DMS53 treated with DMSO at 0.1 percent for 48 hours (cell line): ENCODE data around the gene TGFBR3L.
"Not testable (repeated sequence)": the region's sequence is repeated elsewhere in the genome, so short reads cannot be mapped to it uniquely, and the experiment has no call there.

Experiments
- DNase-seq: peaks from one replicate; lab custom pipeline; 2025; ENCODE audit not compliant: unreplicated experiment; lab: John Stamatoyannopoulos, UW

The TGFBR3L gene

DNA sequence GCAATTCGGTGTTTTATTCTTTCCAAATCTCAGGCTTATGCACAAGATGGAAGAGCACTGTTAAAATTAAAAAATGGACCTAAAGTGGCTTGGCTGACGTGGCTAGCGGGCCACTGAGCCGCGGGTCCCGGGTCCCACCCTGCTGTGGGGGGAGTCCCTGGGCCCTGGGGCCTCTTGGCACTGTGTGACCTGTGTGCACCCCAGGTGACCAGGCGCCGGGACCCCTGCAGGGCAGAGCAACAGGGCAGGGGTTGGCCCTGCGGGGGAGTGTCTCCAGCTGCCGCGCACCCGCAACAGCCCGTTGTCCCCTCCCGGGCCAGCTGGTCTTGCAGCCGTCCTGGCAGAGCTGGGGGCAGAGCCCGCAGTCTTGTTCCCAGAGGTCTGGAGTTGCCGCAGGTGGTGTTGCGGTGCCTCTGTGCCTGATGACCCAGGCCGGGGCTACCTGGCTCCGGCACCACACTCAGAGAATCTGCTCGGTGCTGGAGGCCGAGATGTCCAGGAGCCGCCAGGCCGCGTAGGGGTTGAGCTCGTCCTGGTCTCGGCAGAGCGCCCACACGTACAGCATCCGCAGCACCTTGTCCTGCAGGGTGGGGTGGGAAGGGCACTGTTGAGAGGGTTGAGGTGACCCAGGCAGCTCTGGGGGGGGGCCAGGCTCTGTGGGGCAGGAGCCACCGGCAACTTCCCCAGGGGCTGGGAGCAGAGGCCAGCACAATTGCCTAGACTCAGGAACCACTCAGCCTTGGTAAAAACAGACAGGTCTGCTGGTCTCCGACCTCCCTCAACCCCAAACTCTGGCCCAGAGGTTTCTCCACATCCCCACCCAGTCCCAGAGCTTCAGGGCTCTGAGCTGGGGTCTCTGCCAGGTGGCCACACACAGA is 12.3 kb downstream of the TGFBR3L start:
- peak; percentile 6 for DNase-seq

DNA sequence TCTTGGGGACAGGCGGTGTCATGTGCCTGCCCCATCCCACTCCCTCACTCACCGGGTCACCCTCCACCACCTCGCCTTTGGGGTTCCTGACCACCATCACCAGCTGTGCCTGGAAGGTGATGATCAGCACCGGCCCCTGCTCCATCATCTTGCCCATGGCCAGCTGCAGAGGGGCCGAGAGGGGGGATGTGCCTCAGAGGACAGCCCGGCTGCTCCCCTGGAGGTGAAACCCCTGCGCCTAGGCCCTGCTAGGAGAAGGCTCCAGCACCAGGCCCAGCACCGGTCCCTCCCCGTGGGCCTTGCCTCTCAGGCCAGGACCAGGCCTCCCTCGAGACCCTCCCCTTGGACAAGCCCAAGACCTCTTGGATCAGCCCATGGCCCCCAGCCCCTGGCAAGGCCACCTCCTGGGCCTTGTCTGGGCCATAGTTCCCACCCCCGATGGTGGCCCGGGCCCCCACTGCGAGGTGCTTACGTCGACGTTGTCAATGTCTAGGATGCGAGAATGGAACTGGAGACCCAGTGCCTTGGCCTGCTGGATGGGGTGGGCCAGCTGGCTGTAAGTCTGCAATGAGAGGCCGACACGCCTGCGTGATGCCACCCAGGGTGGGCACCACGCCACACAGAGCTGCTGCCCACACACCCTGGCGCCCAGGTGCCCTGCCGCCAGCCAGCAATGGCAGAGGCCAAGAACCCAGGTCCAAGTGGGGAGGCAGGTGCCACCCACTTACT is 13.1 kb downstream of the TGFBR3L start:
- DNase-seq: no peak

DNA sequence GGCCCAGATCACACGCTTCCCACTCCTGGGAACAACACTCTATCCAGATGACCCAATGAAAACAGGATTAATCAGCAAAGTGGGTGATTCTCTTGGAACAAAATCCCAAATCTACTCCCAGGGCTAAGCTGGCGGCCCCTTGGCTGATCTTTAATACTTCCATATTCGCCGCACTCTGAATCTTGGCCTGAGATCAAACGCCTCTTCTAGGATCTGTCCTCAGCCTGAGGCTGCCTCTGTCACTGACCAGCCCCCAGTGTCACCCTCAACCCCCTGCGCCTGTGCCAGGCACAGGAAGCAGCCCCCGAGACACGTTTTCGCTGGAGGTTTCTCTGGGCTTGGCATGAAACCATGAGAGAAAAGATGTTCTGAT is 13.7 kb downstream of the TGFBR3L start:
- DNase-seq: no peak

DNA sequence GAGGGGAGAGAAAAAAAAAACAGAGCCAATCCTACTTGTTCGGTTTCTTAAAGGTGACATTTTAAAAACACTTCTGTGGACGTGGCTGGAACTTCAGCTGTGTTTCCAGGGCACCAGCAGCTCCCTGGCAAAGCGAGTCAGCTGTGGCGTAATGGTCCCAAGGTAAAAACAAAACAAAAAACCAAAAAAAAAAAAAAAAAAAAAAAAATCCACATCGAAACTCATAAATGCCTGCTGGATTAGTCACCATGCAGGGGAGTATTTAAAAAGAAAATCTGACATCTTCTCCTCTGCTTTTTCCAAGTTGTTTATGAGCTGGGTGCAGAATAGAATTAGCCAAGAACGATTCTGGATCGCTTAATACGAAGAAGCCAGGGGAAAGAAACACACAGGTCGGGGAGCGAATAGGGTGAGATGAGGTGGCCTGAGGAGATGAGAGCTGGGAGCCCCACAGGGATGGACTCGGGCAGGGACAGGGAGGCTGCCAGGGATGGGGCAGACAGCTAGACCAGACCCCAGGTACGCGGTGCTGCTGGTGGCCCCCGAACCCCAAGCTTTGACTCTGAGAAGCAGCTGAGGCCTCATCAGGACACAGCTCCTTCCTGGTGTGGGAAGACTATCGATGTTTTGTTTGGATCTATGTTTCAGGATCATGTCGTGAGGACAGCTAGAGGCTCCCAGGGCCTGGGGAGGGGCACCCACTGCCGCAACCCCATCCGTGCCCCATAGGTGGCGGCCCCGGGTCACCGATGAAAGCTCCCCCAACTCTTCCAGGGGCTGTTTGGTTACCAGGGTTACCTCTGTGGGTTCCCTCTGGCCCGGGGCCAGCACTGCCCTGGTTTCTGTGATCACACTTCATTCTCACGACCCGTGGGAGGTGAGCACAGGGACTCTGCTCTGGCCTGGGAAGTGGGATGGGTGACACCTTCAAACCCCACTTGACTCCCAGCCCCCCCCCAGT is 14.4 kb downstream of the TGFBR3L start:
- no peak for DNase-seq

DNA sequence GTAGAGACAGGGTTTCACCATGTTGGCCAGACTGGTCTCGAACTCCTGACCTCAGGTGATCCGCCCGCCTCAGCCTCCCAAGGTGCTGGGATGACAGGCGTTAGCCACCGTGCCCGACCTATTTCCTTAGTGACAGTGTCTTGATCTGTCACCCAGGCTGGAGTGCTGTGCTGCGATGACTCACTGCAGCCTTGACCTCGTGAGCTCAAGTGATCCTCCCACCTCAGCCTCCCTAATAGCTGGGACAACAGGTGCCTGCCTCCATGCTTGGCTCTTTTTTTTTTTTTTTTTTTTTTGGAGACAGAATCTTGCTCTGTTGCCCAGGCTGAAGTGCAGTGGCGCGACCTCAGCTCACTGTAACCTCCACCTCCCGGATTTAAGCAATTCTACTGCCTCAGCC is 15.4 kb downstream of the TGFBR3L start:
- not testable (repeated sequence) for DNase-seq

DNA sequence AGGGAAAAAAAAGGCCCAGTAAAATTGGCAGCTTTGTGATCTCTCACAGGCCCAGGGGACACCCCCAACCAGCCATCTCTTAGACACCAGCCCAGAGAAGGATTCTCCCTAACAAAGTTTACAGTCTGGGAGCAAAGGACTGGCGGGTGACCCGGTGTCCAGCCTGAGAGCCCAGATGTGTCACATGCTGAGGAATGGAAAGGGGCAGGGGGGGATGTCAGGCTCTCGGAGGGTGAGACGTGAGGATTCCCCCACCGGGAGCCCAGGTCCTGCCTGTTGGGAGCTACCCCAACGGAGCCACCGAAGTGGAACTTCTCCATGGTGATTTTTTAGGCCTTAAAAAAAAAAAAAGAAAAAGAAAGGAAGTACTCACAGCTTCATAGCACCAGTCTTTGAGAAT is 16.1 kb downstream of the TGFBR3L start:
- DNase-seq: no peak

DNA sequence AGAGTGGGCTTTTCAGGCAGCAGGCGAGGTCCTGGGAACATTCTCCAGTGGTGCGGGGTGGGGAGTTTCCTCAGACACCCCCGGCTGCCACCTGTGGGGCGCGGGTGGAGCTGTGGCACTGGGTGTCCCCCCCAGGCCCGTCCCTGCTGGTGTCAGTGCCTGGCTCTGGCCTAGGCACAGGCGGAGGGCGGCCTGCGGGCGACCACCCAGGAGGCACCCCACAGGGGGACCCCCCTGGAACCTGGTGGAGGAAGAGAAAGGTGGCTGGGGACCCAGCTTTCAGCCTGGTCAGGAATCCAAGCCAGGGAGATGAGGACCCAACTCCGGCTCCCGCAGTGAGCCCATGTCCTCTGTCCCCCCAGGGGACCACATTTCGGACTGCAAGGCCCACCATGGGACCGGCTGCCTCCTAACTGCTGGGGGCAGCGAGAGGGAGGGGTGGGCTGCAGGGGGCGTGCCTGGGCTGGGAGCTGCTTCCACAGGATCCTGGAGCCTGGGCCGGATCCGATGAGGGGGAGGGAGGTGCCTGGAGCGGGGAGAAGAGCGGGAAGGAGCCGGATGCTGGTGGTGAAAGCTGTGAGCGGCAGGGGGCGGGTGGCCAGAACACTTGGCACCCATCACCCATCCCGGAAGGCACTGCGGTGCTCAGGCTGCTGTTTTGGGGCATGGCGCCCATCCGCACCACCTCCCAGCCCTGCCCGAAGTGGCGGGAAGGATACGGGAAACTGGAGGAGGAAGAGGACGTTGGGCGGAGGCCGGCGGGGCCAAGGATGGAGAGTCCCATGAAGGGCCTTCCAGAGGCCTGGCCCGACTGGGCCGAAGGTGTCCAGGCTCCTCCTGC is 16.8 kb downstream of the TGFBR3L start:
- no peak for DNase-seq

DNA sequence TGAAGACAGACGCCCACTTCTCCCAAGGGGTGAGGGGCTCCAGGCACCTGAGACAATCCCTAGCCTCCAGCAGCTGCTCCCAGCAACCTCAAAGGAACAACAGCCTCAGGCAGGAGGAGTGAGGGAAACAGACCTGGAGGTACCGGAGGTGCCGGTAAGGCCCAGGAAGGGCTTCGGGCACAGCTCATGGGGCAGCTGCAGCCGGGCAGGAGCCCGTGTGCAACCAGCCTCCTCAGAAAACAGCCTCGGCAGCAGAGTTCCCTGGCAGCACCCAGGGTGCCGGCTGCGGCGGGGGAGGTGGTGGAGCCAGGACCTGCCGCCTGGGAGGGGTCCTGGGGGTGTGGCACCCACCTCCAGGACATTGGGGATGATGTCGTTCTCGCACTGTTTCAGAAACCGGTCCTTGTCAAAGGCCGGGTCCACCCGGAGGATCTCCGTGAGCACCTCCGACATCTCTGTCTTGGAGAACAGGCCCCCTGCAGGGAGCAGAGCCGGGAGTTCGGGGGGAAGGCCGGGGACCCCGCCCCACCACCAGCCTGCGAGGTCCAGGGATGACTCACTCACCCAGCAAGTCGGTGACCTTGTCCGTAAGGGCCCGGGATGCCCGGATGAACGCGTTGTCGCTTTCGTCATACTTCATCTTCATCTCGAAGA is 17.8 kb downstream of the TGFBR3L start:
- no peak for DNase-seq

DNA sequence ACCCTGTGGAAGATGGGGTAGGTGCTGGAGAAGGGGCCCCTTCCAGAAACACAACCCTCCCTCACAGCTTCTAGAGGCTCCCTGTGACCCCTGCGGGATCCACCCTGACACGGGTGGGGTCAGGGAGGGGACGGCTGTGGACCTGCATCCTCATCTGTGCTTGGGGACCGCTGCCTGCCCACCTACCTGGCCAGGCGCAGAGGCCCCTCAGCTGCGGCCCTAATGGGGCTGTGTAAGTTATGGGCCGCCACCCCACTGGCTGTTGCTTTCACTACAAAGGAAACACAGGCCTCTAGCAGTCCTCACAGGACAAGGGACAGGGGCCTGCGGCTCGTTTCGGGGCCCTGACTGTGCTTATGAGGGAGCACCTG is 18.3 kb downstream of the TGFBR3L start:
- DNase-seq: no peak

DNA sequence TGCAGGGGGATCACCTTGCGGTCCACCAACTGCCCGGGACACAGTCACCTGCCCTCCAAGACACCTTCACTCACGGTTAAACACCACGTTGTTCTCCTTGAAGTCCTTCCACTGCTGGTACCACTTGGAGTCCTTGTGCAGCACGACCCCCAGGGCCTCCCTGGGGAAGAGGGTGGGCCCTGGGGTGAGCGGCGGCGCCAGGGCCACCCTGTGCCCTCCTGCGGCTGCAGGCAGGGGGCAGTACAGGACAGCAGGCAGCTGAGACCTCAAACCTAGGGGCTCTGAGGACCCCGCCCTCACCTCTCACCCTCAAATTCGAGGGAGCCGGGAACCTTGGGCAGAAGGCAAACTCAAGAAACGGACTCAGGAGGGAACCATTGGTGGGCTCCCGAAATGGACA is 18.8 kb downstream of the TGFBR3L start:
- no peak for DNase-seq

DNA sequence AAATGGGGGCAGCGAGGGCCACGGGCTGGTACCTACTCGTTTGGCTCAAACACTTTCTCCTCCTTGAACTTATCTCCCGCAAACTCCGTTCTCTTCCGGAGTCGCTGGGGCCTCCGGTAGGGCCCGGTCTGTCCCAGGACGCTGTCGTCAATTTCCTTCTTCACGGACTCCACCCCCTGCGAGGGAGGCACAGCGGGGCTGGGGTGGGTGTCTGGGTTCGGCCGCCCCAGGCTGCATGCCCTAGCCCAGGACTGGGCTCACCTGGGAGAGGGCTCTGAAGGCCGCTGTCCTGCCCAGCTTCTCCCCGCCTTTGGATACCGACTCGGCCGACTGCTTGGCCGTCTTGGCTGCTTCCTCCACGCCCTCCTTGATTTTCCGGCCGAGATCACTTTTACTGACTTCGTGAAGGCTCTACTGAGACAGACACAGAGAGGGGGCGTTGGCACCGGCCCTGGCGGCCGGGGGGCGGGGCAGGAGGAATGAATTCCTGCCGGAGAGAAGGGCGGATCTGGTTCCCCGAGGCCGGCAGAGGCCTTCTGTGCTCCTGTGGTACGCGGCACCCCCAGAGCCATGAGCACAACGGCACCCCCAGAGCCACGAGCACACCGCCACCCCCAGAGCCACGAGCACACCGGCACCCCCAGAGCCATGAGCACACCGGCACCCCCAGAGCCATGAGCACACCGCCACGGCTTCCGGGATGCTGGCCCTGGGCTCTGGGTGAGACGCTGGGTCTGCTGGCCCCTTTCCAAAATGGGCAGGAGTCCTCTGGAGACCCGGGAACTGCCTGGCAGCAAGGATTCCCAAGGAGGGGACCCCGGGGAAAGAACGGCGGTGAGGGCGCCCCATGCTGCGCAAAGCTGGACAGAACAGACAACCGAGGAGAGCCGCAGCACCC is 19.4 kb downstream of the TGFBR3L start:
- DNase-seq: no peak

DNA sequence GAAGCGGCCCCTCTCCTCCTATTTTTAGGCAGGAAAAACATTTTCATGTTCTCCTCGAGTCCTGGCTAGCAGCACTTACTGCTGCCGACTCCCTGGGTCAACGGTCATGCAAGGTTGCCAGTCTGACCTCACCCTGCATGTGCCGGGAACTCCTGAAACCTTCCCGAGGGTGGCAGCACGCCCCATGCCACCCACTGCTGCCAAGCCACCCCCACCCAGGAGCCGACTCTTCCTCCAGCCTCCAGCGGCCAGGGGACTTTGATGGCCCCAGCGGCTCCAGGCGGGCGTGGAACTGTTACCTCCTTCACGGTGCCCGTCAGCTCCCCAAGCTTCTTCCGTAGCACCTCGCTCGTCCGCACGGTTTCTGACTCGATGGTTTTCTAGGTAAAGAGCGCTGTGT is 20.1 kb downstream of the TGFBR3L start:
- DNase-seq: no peak

DNA sequence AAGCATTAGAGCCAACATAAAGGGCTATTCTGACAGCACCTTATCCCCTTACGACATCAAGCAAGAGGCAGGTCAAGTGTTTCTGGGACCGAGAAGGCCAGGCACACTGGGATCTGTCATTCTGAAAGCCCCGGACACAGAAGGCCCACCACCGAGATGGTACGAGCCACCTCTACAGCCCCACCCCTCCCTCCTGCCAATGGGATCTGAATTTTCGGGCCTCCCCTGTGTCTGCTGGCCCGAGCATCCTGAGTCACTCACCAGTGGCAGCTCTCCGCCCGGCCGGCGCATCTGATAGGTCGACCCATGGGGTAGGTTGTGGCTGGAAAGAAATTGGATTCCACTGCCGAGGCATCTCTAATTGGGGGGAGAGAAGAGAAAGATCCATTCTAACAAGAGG is 26.2 kb downstream of the TGFBR3L start:
- DNase-seq: no peak

DNA sequence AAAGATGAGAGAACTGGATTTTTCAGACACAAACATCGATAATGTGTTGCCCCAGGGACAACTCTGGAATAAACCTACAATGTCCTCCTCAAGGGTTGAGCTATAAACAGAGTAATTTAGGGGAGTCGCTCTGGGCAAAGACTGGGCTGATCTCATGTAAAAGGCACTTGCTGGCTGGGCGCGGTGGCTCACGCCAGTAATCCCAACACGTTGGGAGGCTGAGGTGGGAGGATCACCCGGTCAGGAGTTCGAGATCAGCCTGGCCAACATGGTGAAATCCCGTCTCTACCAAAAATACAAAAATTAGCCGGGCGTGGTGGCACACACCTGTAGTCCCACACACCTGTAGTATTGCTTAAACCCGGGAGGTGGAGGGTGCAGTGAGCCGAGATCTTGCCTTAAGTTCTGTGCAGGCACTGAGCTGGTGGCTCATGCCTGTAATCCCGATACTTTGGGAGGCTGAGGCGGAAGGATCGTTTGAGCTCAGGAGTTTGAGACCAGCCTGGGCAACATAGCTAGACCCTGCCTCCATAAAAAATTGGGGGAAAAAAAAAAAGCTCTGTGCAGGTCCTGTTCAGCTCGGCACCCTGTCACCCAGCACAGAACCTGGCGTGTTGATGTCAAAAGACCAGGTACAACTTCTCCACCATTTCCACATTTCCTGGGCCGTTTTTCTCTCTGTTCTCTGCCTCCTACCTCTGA is 27.4 kb downstream of the TGFBR3L start:
- DNase-seq: no peak

DNA sequence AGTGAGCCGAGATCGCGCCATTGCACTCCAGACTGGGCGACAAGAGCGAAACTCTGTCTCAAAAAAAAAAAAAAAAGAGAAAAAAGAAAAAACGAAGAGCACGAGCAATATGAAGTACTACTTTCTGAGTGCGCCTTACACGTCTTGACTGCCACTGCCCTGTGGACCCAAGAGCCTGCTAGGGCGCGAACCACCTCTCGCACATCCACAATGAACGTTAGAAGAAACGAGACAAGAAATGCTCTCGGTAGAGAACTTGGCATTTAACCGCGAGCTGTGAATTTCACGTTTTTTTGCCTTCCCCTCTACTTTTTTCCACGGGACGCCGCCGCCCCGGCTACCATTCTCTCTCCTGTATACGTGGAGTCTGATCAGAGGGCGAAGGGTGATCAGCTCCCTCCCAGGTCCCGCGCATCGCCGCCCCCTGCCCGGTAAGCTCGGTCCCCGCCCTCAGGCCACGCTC is 28.4 kb downstream of the TGFBR3L start:
- DNase-seq: no peak

DNA sequence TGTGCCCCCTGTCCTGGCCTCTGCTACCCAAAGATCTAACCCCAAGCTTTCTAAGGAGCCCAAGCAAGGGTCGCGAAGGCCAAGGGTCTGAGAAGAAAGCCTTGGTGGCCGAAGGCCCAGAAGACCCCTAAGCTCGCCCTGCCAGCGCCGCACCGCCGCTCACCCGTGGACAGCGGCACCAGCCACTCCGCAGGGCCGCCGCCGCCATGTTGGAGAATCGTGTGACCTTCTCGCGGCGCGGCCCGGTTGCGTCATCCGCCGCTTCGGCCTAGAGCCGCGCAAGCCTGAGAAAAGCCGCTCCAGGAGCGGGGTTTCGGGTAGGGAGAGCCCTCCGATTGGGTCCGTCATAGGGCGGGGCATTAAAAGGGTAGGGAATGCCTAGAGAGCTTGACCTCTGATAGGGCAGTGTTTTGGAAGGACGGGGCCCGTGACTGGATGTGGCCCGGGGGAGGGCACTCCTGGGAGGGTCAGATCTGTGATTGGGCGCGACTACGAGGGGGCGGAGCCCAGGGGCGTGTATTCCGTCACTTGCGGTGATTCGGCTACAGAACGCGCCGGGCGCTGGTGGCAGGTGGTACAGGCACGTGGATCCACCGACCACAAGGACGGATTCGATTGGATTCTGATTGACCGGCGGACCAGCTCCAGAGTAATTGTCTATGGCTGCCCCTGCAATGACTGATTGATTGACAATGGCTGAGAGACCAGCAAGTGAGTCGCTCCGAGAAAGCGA is 29.0 kb downstream of the TGFBR3L start, which contains the start of gene TIMM44:
Gene TIMM44 (minus strand): TSS at position 223 of the 733 bp plus-strand sequence. CDS start 15 bp downstream, at position 208.
- peak; percentile 93 for DNase-seq

DNA sequence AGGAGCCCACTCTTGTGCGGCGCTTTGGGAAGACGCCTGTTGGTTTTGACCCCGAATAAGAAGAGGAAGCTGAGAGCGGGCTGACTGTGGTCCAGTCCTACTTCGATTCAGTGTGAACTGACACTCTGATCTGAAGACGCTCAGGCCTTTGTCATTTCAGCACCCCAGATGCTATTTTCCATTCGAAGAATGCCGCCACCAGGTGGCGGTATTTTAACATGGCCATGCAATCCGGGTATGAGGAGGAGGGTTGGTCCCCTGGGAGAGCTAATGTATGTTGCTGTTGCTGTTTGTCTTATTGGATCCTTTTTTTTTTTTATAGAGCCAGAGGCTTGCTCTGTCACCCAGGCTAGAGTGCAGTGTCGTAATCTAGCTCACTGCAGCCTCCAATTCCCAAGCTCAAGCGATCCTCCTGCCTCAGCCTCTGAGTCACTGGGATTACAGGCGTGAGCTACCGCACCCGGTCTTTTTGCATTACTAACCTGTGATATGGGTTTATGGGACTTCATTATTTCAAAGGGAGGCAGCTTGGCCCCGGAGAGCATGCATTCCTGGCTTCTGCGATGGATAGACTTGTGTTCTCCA is 29.6 kb downstream of the TGFBR3L start:
- DNase-seq: peak; percentile 71
